ENCODE measurements around the gene TINAG.

GRCh38 chr6:54361188-54361587 is 52.9 kb downstream of the TINAG start:
- TF ChIP-seq, protein P1, sequence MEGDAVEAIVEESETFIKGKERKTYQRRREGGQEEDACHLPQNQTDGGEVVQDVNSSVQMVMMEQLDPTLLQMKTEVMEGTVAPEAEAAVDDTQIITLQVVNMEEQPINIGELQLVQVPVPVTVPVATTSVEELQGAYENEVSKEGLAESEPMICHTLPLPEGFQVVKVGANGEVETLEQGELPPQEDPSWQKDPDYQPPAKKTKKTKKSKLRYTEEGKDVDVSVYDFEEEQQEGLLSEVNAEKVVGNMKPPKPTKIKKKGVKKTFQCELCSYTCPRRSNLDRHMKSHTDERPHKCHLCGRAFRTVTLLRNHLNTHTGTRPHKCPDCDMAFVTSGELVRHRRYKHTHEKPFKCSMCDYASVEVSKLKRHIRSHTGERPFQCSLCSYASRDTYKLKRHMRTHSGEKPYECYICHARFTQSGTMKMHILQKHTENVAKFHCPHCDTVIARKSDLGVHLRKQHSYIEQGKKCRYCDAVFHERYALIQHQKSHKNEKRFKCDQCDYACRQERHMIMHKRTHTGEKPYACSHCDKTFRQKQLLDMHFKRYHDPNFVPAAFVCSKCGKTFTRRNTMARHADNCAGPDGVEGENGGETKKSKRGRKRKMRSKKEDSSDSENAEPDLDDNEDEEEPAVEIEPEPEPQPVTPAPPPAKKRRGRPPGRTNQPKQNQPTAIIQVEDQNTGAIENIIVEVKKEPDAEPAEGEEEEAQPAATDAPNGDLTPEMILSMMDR (conservative IDR thresholded peaks at IDR 0.05 in 1 of 2, IDR thresholded peaks at IDR 0.05 in 1 of 2; ENCODE audit: extremely low read depth in 1 of 2, insufficient read depth in 1 of 2, low read depth in 1 of 2, low read length in 2 of 2) = no peak
- TF ChIP-seq EZH2 (IDR thresholded peaks at IDR 0.05; ENCODE audit: borderline replicate concordance, low read length) = no peak

Data from mammary epithelial cell (primary cell).